SK-N-SH (cell line): ENCODE measurements around the gene TMPRSS13. TPM values are rescaled to one million over a fixed set of nuclear protein-coding genes. Genes with fewer than 3 reads are reported as not detected.

Experiments used
- CTCF ChIA-PET: fragments of 300-600, 350-600 bp; formaldehyde crosslinking; extraction: SDS; loops from one replicate; lab custom pipeline; 2021; lab: Yijun Ruan, JAX
- POLR2A ChIA-PET: fragments of 350-600 bp; sonication (Branson Sonifier 250); formaldehyde crosslinking; extraction: SDS; loops from one replicate; lab custom pipeline; 2020; ENCODE audit warnings: antibody characterized with exemption, inconsistent platforms; lab: Yijun Ruan, JAX
- DNase-seq: peaks from one replicate; pipeline ENCODE4 v3.0.0; 2012
- H2AFZ ChIP-seq: fragments of 200-600 bp; sonication (generic); 2 replicates; pipeline ENCODE4 v1.8.1; 2016; ENCODE audit warnings: antibody characterized with exemption, mild to moderate bottlenecking, low read depth
- H3F3A ChIP-seq: fragments of 200-600 bp; sonication (generic); replicated peaks from 2 replicates; pipeline ENCODE3; 2016; ENCODE audit warnings: antibody characterized with exemption, mild to moderate bottlenecking; ENCODE audit not compliant: insufficient read depth
- H3K27ac ChIP-seq, 2 experiments: fragments of 200-500 bp in 1 of 2; fragments of 200-600 bp in 1 of 2; sonication (Bioruptor generic) in 1 of 2; sonication (generic), shearing (Covaris generic) in 1 of 2; 2 replicates each; pipeline versions ENCODE4 v1.5.1 to v1.6.1; 2014 to 2016; ENCODE audit warnings: low read depth in 2 of 2, inconsistent platforms in 1 of 2, low read length in 1 of 2, mild to moderate bottlenecking in 1 of 2, mixed read lengths in 1 of 2
- H3K27me3 ChIP-seq: fragments of 200-600 bp; sonication (generic), shearing (Covaris generic); 2 replicates; pipeline ENCODE4 v1.6.1; 2016; ENCODE audit warnings: mixed run types; ENCODE audit not compliant: insufficient read depth
- H3K36me3 ChIP-seq, 2 experiments: fragments of 200-500 bp in 1 of 2; fragments of 200-600 bp in 1 of 2; sonication (Bioruptor generic) in 1 of 2; sonication (generic) in 1 of 2; replicated peaks in 1 of 2; 2 replicates each; pipeline versions ENCODE3 to v1.5.1; 2014 to 2016; ENCODE audit warnings: low read length in 1 of 2, mild to moderate bottlenecking in 1 of 2; ENCODE audit not compliant: insufficient read depth in 2 of 2, control insufficient read depth in 1 of 2
- H3K4me1 ChIP-seq, 2 experiments: fragments of 200-500 bp in 1 of 2; fragments of 200-600 bp in 1 of 2; sonication (Bioruptor generic) in 1 of 2; sonication (generic), shearing (Covaris generic) in 1 of 2; 2 replicates each; pipeline versions ENCODE4 v1.5.1 to v1.6.1; 2014 to 2016; ENCODE audit warnings: low read depth in 1 of 2, low read length in 1 of 2, mixed run types in 1 of 2; ENCODE audit not compliant: insufficient read depth in 2 of 2, control insufficient read depth in 1 of 2
- H3K4me2 ChIP-seq: fragments of 200-600 bp; sonication (generic), shearing (Covaris generic); 2 replicates; pipeline ENCODE4 v1.6.1; 2017; ENCODE audit warnings: mixed run types
- H3K4me3 ChIP-seq, 2 experiments: fragments of 200-500 bp in 1 of 2; fragments of 200-600 bp in 1 of 2; sonication (Bioruptor generic) in 1 of 2; sonication (generic), shearing (Covaris generic) in 1 of 2; 2 replicates each; pipeline versions ENCODE4 v1.5.1 to v1.8.1; 2014 to 2016; ENCODE audit warnings: low read depth in 2 of 2, inconsistent platforms in 1 of 2, low read length in 1 of 2, mild to moderate bottlenecking in 1 of 2, mixed read lengths in 1 of 2, moderate library complexity in 1 of 2
- H3K79me2 ChIP-seq: fragments of 200-600 bp; sonication (generic); 2 replicates; pipeline ENCODE4 v1.8.1; 2017; ENCODE audit warnings: mild to moderate bottlenecking; ENCODE audit not compliant: insufficient read depth
- H3K9ac ChIP-seq: fragments of 200-600 bp; sonication (generic); 2 replicates; pipeline ENCODE4 v1.6.1; 2017; ENCODE audit warnings: mixed run types
- H3K9me2 ChIP-seq: fragments of 200-600 bp; sonication (generic); 2 replicates; pipeline ENCODE4 v1.6.1; 2017; ENCODE audit warnings: mixed run types
- H3K9me3 ChIP-seq: fragments of 200-600 bp; sonication (generic); 2 replicates; pipeline ENCODE4 v1.6.1; 2017; ENCODE audit warnings: mixed run types, mild to moderate bottlenecking, moderate library complexity
- H4K20me1 ChIP-seq: fragments of 200-600 bp; sonication (generic); 2 replicates; pipeline ENCODE4 v1.6.1; 2017; ENCODE audit warnings: mild to moderate bottlenecking, mixed run types; ENCODE audit not compliant: insufficient read depth
- CHD2 ChIP-seq: fragments of 150-350 bp; IDR thresholded peaks from 2 replicates; pipeline ENCODE4 v1.6.1; 2018; ENCODE audit warnings: low read length; ENCODE audit not compliant: partially characterized antibody
- ELF1 ChIP-seq: IDR thresholded peaks from 2 replicates; pipeline ENCODE4 v1.4.0; 2012
- EZH2phosphoT487 ChIP-seq: fragments of 200-600 bp; sonication (generic); IDR thresholded peaks from 2 replicates; pipeline ENCODE4 v1.6.1; 2017; ENCODE audit warnings: low read depth, mixed run types, mild to moderate bottlenecking, antibody characterized with exemption, moderate library complexity, borderline replicate concordance
- FOSL2 ChIP-seq: IDR thresholded peaks from 2 replicates; pipeline ENCODE4 v1.4.0; 2012; ENCODE audit warnings: low read depth, mild to moderate bottlenecking, moderate library complexity, borderline replicate concordance
- FOXJ3 ChIP-seq: sonication (generic); formaldehyde crosslinking; IDR thresholded peaks from 2 replicates; pipeline ENCODE4 v1.5.1; 2020; ENCODE audit warnings: mild to moderate bottlenecking, missing genetic modification reagents
- JUND ChIP-seq: IDR thresholded peaks from 2 replicates; pipeline ENCODE4 v1.4.0; 2012
- NFIC ChIP-seq: IDR thresholded peaks from 2 replicates; pipeline ENCODE4 v1.4.0; 2012; ENCODE audit warnings: borderline replicate concordance
- POLR2AphosphoS5 ChIP-seq: IDR thresholded peaks from 2 replicates; pipeline ENCODE4 v1.6.1; 2012; ENCODE audit warnings: low read depth, low read length
- RFX5 ChIP-seq: IDR thresholded peaks from 2 replicates; pipeline ENCODE4 v1.6.1; 2012; ENCODE audit warnings: mild to moderate bottlenecking, improper control_type of control experiment, low read length
- RXRA ChIP-seq: IDR thresholded peaks from 2 replicates; pipeline ENCODE4 v1.4.0; 2012; ENCODE audit warnings: low read depth, mild to moderate bottlenecking, borderline replicate concordance
- SMC3 ChIP-seq: IDR thresholded peaks from 2 replicates; pipeline ENCODE4 v1.6.1; 2012; ENCODE audit warnings: low read depth, low read length, improper control_type of control experiment
- TAF1 ChIP-seq: IDR thresholded peaks from 2 replicates; pipeline ENCODE4 v1.6.1; 2012; ENCODE audit warnings: low read depth, mild to moderate bottlenecking, low read length, moderate library complexity, borderline replicate concordance
- TCF12 ChIP-seq: IDR thresholded peaks from 2 replicates; pipeline ENCODE4 v1.4.0; 2012
- TEAD4 ChIP-seq: IDR thresholded peaks from 2 replicates; pipeline ENCODE4 v1.4.0; 2012; ENCODE audit warnings: mild to moderate bottlenecking, borderline replicate concordance; ENCODE audit not compliant: insufficient read depth
- WGBS: methylation state at CpG from one replicate; pipeline ENCODE4 v1.1.6; 2017; ENCODE audit warnings: low lambda C conversion rate; 5-methylcytosine and 5-hydroxymethylcytosine counted together
- polyA plus RNA-seq, 3 experiments: library from polyadenylated mRNA; depleted of rRNA; stranded (reverse); fragments of >200 nt; gene quantifications; 2 replicates each; pipeline ENCODE4 v1.2.3, GENCODE V29; 2012
- TF ChIP-seq, protein P1 (sequence below): IDR thresholded peaks from 2 replicates; pipeline ENCODE4 v1.6.1; 2012; ENCODE audit warnings: mild to moderate bottlenecking, low read depth, low read length, moderate library complexity
- TF ChIP-seq, protein P2 (sequence below): IDR thresholded peaks from 2 replicates; pipeline ENCODE4 v1.4.0; 2012; ENCODE audit warnings: low read depth, borderline replicate concordance
- TF ChIP-seq, protein P3 (sequence below): fragments of 200-600 bp; sonication (generic); IDR thresholded peaks from 2 replicates; pipeline ENCODE4 v1.6.1; 2017; ENCODE audit warnings: antibody characterized with exemption, mild to moderate bottlenecking, moderate library complexity
- TF ChIP-seq, protein P4 (sequence below): IDR thresholded peaks from 2 replicates; pipeline ENCODE4 v1.4.0; 2012; ENCODE audit warnings: low read depth, borderline replicate concordance

TMPRSS13 gene
- polyA plus RNA-seq, 1 of the 3 experiments (the other 2 are of a cell fraction): not detected

DNA sequence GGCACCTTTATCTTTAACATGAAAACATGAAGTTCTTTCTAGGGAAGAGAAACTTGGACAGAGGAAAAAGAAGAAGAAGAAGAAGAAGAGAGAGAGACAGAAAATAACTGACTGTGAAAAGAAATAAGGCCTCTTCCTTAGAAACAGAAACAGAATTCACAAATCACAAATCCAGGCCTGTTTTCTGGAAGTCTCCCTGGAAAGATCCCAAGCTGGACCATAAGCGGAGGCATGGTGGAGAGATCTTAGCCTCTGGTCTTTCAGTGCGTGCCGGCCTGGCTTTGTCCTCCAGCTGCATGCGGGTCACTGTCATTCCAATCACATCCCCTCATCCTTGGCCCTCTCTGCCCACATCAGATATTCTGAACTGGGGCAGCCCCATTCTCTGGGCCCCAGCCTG is 59.6 kb downstream of the TMPRSS13 start:
- DNase-seq: no peak
- Histone ChIP-seq H3K9ac (no peak overlapping the region), H3K9me3 (no peaks in the 10 kb centered on the region), H3K27ac (peak overlapping the region in 1 of 2 experiments; percentile 81; a peak in 2 of 4 replicates), H3K9me2 (no peaks in the 10 kb centered on the region), H3K4me2 (no peak overlapping the region), H2AFZ (no peak overlapping the region), H4K20me1 (no peaks in the 10 kb centered on the region), H3K79me2 (no peaks in the 10 kb centered on the region), H3K27me3 (peaks cover 11% of the 10 kb centered on the region; the same call in 1 of the 2 replicates), H3F3A (no peaks in the 10 kb centered on the region), H3K4me3 (no peak overlapping the region), H3K4me1 (peaks cover 0 to 41% of the 10 kb centered on the region in 2 experiments; a peak in 1 of 4 replicates), H3K36me3 (no peaks in the 10 kb centered on the region)
- TF ChIP-seq EZH2phosphoT487: no peak
- TF ChIP-seq CHD2: no peak
- no peak for TF ChIP-seq JUND
- TF ChIP-seq TEAD4: no peak
- TF ChIP-seq RFX5: no peak
- no peak for TF ChIP-seq RXRA
- TF ChIP-seq, protein P1, sequence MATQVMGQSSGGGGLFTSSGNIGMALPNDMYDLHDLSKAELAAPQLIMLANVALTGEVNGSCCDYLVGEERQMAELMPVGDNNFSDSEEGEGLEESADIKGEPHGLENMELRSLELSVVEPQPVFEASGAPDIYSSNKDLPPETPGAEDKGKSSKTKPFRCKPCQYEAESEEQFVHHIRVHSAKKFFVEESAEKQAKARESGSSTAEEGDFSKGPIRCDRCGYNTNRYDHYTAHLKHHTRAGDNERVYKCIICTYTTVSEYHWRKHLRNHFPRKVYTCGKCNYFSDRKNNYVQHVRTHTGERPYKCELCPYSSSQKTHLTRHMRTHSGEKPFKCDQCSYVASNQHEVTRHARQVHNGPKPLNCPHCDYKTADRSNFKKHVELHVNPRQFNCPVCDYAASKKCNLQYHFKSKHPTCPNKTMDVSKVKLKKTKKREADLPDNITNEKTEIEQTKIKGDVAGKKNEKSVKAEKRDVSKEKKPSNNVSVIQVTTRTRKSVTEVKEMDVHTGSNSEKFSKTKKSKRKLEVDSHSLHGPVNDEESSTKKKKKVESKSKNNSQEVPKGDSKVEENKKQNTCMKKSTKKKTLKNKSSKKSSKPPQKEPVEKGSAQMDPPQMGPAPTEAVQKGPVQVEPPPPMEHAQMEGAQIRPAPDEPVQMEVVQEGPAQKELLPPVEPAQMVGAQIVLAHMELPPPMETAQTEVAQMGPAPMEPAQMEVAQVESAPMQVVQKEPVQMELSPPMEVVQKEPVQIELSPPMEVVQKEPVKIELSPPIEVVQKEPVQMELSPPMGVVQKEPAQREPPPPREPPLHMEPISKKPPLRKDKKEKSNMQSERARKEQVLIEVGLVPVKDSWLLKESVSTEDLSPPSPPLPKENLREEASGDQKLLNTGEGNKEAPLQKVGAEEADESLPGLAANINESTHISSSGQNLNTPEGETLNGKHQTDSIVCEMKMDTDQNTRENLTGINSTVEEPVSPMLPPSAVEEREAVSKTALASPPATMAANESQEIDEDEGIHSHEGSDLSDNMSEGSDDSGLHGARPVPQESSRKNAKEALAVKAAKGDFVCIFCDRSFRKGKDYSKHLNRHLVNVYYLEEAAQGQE: no peak
- TF ChIP-seq NFIC: no peak
- TF ChIP-seq TCF12: no peak
- no peak for TF ChIP-seq POLR2AphosphoS5
- TF ChIP-seq FOSL2: no peak
- TF ChIP-seq, protein P2, sequence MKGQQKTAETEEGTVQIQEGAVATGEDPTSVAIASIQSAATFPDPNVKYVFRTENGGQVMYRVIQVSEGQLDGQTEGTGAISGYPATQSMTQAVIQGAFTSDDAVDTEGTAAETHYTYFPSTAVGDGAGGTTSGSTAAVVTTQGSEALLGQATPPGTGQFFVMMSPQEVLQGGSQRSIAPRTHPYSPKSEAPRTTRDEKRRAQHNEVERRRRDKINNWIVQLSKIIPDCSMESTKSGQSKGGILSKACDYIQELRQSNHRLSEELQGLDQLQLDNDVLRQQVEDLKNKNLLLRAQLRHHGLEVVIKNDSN: no peak
- TF ChIP-seq, protein P3, sequence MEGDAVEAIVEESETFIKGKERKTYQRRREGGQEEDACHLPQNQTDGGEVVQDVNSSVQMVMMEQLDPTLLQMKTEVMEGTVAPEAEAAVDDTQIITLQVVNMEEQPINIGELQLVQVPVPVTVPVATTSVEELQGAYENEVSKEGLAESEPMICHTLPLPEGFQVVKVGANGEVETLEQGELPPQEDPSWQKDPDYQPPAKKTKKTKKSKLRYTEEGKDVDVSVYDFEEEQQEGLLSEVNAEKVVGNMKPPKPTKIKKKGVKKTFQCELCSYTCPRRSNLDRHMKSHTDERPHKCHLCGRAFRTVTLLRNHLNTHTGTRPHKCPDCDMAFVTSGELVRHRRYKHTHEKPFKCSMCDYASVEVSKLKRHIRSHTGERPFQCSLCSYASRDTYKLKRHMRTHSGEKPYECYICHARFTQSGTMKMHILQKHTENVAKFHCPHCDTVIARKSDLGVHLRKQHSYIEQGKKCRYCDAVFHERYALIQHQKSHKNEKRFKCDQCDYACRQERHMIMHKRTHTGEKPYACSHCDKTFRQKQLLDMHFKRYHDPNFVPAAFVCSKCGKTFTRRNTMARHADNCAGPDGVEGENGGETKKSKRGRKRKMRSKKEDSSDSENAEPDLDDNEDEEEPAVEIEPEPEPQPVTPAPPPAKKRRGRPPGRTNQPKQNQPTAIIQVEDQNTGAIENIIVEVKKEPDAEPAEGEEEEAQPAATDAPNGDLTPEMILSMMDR: no peak
- no peak for TF ChIP-seq TAF1
- TF ChIP-seq FOXJ3 (CRISPR knock-in tag): no peak
- TF ChIP-seq ELF1: no peak
- no peak for TF ChIP-seq SMC3
- TF ChIP-seq, protein P4, sequence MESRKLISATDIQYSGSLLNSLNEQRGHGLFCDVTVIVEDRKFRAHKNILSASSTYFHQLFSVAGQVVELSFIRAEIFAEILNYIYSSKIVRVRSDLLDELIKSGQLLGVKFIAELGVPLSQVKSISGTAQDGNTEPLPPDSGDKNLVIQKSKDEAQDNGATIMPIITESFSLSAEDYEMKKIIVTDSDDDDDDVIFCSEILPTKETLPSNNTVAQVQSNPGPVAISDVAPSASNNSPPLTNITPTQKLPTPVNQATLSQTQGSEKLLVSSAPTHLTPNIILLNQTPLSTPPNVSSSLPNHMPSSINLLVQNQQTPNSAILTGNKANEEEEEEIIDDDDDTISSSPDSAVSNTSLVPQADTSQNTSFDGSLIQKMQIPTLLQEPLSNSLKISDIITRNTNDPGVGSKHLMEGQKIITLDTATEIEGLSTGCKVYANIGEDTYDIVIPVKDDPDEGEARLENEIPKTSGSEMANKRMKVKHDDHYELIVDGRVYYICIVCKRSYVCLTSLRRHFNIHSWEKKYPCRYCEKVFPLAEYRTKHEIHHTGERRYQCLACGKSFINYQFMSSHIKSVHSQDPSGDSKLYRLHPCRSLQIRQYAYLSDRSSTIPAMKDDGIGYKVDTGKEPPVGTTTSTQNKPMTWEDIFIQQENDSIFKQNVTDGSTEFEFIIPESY: no peak
- ChIA-PET POLR2A (no interaction called here), CTCF (interaction anchor here (0.9 to 4.2 kb wide), 3 partner anchors 35 to 443 kb away, joined by 3 to 27 read pairs (median 5); no protein-coding TSS in a partner anchor)
- WGBS: no CpG with 5 or more reads among the region's 4 CpGs
